Activated T-cell treated with anti-CD3 and anti-CD28 coated beads for 4 hours (primary cell): Measurements from ENCODE around the gene SH2D6.
A peak's percentile ranks its signal among the peaks of the same experiment; 100 is the strongest.
"Not testable (repeated sequence)": the region's sequence is repeated elsewhere in the genome, so short reads cannot be mapped to it uniquely, and the experiment has no call there.

Source experiments
- DNase-seq: peaks from one replicate; pipeline ENCODE4 v3.0.0-alpha.2; 2020

Gene SH2D6

GRCh38 chr2:85418132-85419008, at the start of gene SH2D6:
Gene SH2D6 (plus strand): TSS chr2:85418714. CDS start chr2:85429466, 10,752 bp downstream.
- peak; percentile 76 for DNase-seq

GRCh38 chr2:85368921-85369320, 49.6 kb upstream of the SH2D6 start:
- DNase-seq: no peak

GRCh38 chr2:85369500-85369899, 49.0 kb upstream of the SH2D6 start:
- no peak for DNase-seq

- no peak for DNase-seq
These were observed 47.5 kb upstream of the SH2D6 start for GRCh38 chr2:85371045-85371444.

GRCh38 chr2:85376291-85377065, 42.0 kb upstream of the SH2D6 start:
- DNase-seq: no peak

DNA sequence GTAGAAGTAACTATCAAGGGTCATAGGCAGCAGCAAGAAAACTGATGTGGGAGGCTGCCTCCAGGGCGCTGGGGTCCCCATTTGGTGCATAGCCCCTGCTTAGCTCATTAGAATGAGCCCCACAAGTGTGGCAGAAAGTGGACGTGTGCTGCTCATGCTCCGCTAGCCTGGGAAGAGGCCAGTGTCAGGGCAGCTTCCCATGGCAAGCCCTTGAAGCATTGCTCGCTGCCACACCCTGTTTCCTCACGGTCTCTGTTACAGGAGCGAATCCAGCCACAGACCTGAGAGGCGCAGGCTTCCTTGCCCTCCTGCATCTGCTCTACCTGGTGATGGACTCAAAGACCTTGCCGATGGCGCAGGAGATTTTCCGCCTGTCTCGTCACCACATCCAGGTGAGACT, 41.4 kb upstream of the SH2D6 start:
- no peak for DNase-seq

- DNase-seq: no peak
These were observed 40.3 kb upstream of the SH2D6 start for GRCh38 chr2:85378257-85378656.

DNA sequence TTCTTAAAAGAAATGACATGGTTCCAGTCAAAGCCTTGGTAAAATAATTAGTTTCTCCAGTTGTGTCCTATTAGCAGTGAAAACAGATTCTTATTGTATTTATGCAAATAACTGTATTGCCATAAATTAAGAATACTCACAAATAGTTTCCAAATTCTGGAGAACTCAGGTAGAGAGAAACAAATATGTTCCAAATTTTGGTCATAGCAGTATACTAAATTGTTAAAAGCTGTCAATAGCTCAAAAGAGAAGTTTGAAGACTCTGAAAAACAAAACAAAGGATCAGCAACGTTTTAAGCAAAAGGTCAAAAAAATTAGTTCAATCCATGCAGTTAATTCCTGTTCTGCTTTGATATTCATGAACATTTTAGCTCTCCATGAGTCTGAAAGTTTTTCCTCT, 38.5 kb upstream of the SH2D6 start:
- DNase-seq: no peak

DNA sequence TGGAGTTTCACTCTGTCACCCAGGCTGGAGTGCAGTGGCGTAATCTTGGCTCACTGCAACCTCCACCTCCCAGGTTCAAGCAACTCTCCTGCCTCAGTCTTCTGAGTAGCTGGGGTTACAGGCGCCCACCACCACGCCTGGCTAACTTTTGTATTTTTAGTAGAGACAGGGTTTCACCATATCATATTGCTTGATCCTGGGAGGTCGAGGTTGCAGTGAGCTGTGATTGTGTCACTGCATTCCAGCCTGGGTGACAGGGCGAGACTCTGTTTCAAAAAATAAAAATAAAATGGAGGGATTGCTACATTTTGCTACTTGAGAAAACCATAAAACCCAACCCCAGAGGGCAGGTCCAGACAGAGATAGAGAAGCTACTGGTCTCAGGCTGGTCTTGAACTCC, 35.4 kb upstream of the SH2D6 start:
- DNase-seq: not testable (repeated sequence)

DNA sequence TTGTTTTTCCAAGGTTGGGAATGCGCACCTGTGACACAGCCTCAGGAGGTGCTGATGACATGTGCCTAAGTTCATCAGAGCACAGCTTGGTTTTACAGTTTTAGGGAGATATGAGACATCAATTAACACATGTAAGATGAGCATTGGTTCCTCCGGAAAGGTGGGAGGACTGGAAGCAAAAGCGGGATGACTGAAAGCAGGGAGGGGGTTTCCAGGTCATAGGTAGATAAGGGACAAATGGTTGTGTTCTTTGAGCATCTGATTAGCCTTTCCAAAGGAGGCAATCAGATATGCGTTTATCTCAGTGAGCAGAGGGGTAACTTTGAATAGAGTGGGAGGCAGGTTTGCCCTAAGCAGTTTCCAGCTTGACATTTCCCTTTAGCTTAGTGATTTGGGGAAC, 34.7 kb upstream of the SH2D6 start:
- DNase-seq: no peak

DNA sequence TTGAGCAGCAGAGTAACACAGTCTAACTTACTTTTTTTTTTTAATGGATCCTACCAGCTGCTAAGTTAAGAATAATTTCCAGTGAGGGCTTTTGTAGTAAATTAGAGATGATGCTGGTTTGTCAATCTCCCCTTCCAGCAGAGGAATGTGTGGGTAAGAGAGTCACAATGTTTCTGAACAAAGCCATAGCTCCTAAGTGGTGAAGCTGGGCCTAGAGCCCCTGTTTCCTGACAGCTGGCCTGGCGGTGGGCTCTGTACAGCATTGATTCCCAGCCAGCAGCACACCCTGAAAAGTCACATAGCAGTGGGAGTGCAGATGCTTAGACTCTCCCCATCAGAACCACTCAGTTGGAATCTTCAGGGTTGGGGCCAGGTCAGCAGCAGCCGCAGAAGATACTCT, 32.8 kb upstream of the SH2D6 start:
- no peak for DNase-seq

GRCh38 chr2:85387754-85388153, 30.8 kb upstream of the SH2D6 start:
- no peak for DNase-seq

- no peak for DNase-seq
These were observed 29.5 kb upstream of the SH2D6 start for GRCh38 chr2:85388878-85389538.

DNA sequence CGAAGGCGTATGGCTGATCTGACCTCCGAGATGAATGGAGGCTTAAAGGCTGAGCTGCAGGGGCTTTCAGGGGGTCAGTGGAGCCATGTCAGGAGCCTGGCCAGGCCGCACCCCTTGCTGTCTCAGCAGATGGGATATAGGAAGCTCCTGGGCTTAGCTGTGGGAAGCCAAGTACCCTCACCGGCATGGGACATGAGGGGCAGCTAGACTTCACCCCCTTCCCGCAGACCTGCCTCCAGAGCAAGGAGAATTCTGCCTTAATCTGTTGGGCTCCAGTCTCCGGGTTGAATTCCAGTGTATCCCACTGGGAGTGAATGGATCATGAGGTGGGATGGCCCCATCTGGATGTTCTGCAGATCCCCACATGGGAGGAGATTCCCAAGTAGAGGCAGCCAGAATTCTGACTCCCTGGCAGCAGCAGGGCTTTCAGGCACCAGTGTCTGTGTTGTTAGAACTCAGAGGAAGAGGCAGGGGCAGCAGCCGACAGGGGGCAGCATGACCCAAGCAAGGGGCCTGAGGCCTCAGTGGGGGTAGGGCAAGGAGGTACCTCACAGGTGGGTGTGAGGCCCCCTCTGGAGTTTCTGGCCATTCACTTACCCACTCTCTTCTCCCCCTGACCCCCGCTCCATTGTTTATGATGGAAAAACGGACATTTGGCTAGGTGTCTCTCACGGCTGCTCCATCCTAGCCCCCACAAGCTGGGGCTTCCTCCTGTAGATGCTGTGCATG, 27.4 kb upstream of the SH2D6 start:
- DNase-seq: peak; percentile 64

DNA sequence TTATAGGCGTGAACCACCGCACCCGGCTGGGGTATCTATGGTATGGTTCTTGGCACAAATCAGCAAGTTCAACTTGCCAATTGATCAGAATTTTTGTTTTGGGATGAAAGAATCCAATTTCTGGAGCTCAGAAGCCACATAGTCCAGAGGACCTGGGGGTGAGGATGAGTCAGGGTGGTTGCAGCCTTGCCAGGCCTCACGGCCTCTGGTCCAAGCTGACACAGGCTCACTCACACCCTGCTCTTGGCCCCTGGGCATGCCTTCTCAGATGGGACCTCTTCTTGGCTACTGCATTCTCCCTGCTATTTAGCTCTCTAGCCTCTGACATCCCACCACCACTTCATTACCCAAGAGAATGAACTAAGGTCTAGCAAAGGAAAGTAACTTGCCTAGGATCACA, 24.7 kb upstream of the SH2D6 start:
- DNase-seq: no peak

DNA sequence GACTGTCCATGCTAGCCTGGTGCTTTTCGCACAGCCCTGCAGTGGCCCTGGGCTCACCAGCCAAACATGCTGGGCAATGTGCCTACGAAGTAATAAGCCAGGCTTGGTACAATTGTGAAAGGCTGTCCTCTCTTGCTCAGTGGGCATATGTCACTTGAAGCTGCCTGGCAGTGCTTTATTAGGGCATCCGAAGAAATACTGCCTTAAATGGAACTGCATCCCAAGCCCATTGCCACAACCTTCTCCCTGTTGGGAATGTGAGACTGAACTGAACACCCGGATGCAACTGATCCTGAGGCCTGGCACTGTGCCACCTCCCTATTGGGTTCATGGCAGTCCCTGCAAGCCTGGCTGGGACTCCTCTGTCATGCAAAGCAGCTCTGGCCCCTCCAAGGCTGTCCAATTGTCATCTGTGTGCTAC, 24.2 kb upstream of the SH2D6 start:
- DNase-seq: no peak

- no peak for DNase-seq
These were observed 23.5 kb upstream of the SH2D6 start for GRCh38 chr2:85394976-85395375.

GRCh38 chr2:85395912-85396475, 22.5 kb upstream of the SH2D6 start:
- no peak for DNase-seq

DNA sequence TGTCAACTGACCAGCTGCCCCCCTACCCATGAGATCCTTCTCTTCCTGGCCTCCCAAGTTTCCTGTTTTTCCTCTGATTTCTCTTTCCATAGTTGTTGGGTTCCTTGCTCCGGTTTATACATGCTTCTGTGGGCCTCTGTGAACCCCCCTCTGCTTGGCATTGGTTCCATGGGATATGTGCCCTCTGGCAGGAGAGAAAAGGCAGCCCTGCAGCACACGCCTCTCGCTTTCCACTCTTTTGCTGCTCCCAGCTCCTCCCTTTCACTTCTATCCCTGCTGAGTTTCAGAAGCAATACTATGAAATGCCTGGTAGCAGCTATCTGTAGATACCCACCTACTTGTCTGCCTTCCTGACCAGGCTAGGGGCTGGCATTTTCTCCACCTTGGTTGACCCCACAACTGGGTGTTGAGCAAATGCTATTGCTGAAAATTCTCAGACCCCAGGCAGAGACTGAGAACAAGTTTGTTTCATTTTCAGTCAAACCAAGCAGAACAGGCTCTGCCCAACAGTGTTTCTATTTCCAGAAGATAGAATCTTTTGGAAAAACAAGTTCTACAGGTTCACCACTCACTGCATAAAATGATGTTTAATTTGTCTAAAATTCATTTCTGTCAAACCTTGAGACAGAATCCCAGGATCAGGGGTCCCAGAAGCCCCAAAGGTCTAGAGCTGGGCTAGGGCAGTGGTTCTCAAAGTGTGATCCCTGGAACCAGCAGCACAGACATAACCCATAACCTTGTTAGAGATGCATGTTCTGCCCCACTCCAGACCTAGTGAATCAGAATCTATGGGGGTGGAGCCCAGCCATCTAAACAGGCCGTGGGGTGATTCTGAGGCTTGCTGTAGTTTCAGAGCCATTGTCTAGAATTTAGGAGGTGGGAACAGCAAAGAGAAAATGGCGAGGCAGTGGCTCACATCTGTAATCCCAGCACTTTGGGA, 21.7 kb upstream of the SH2D6 start:
- no peak for DNase-seq

DNA sequence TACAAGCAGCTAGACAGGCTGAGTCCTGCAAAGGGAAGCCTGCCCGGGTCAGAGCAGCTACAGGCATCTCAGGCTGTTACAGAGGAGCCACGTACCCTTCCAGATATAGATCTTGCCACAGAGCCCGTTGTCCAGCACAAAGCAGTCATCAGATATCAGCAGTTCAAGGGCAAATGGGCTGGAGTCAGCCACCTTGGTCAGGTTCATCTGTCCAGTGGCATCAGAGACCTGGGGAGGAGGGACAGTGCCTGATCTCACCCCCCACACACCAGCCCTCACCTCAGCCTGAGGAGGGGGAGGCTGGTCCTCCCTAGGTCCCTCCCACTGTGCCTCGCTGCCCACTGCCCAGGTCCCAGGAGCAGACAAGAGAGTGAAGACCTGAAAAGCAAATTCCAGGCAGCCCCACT, 20.6 kb upstream of the SH2D6 start:
- DNase-seq: no peak

GRCh38 chr2:85398426-85399182, 19.9 kb upstream of the SH2D6 start:
- no peak for DNase-seq
